ENCODE data around the gene GPR139.

The GPR139 gene

GRCh38 chr16:20053336-20053735 is 20.4 kb downstream of the GPR139 start:
- no peak for DNase-seq

GRCh38 chr16:20051611-20052010 is 22.1 kb downstream of the GPR139 start:
- DNase-seq: no peak

- no peak for DNase-seq
These were observed 22.5 kb downstream of the GPR139 start for GRCh38 chr16:20051147-20051546.

GRCh38 chr16:20049831-20050230 is 23.9 kb downstream of the GPR139 start:
- no peak for DNase-seq

GRCh38 chr16:20045886-20046285 is 27.8 kb downstream of the GPR139 start:
- no peak for DNase-seq

- no peak for DNase-seq
These were observed 30.8 kb downstream of the GPR139 start for GRCh38 chr16:20042848-20043247.

GRCh38 chr16:20041924-20042596 is 31.6 kb downstream of the GPR139 start:
- no peak for DNase-seq

GRCh38 chr16:20040011-20040410 is 33.7 kb downstream of the GPR139 start:
- DNase-seq: no peak

- no peak for DNase-seq
These were observed 44.1 kb downstream of the GPR139 start for GRCh38 chr16:20029611-20030010.

- DNase-seq: no peak
These were observed 47.2 kb downstream of the GPR139 start for GRCh38 chr16:20026361-20027072.

GRCh38 chr16:20023190-20023589 is 50.5 kb downstream of the GPR139 start:
- no peak for DNase-seq

- no peak for DNase-seq
These were observed 52.7 kb downstream of the GPR139 start for GRCh38 chr16:20020976-20021375.

GRCh38 chr16:20020083-20020482 is 53.6 kb downstream of the GPR139 start:
- DNase-seq: no peak

GRCh38 chr16:20016234-20016633 is 57.5 kb downstream of the GPR139 start:
- DNase-seq: no peak

GRCh38 chr16:20004931-20005330 is 68.8 kb downstream of the GPR139 start:
- no peak for DNase-seq

- DNase-seq: no peak
These were observed 70.8 kb downstream of the GPR139 start for GRCh38 chr16:20002936-20003335.

GRCh38 chr16:20001856-20002707 is 71.6 kb downstream of the GPR139 start:
- no peak for DNase-seq

- no peak for DNase-seq
These were observed 76.0 kb downstream of the GPR139 start for GRCh38 chr16:19997734-19998133.

GRCh38 chr16:19997264-19997663 is 76.4 kb downstream of the GPR139 start:
- no peak for DNase-seq

- DNase-seq: no peak
These were observed 79.1 kb downstream of the GPR139 start for GRCh38 chr16:19994466-19995170.

GRCh38 chr16:19991614-19992013 is 82.1 kb downstream of the GPR139 start:
- DNase-seq: no peak

- no peak for DNase-seq
These were observed 89.6 kb downstream of the GPR139 start for GRCh38 chr16:19984135-19984534.
